ENCODE data around the gene FBLN1.

The FBLN1 gene

DNA sequence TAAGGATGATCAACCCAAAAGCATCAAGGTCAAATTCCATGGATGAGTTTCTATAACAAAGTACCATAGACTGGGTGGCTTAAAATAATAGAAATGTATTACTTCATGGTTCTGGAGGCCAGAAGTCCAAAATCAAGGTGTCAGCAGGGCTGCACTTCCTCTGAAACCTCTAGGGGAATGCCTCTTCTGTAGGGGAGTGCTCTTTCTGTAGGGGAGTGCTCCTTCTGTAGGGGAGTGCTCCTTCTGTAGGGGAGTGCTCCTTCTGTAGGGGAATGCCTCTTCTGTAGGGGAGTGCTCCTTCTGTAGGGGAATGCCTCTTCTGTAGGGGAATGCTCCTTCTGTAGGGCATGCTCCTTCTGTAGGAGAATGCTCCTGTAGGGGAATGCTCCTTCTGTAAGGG lies 65.5 kb downstream of the FBLN1 start:
- Mint-ChIP-seq H3K9me3 (peaks cover 33% of the 10 kb centered on the region), H3K27ac (no peak overlapping the region), H3K4me3 (no peak overlapping the region), H3K36me3 (ENCODE audit: low read depth) (peaks cover 67% of the 10 kb centered on the region), H3K4me1 (no peaks in the 10 kb centered on the region), H3K27me3 (ENCODE audit: low read depth) (no peaks in the 10 kb centered on the region)
- TF ChIP-seq, protein P1, sequence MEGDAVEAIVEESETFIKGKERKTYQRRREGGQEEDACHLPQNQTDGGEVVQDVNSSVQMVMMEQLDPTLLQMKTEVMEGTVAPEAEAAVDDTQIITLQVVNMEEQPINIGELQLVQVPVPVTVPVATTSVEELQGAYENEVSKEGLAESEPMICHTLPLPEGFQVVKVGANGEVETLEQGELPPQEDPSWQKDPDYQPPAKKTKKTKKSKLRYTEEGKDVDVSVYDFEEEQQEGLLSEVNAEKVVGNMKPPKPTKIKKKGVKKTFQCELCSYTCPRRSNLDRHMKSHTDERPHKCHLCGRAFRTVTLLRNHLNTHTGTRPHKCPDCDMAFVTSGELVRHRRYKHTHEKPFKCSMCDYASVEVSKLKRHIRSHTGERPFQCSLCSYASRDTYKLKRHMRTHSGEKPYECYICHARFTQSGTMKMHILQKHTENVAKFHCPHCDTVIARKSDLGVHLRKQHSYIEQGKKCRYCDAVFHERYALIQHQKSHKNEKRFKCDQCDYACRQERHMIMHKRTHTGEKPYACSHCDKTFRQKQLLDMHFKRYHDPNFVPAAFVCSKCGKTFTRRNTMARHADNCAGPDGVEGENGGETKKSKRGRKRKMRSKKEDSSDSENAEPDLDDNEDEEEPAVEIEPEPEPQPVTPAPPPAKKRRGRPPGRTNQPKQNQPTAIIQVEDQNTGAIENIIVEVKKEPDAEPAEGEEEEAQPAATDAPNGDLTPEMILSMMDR (IDR thresholded peaks at IDR 0.05; ENCODE audit: unreplicated experiment in 3 of 3) = no peak

DNA sequence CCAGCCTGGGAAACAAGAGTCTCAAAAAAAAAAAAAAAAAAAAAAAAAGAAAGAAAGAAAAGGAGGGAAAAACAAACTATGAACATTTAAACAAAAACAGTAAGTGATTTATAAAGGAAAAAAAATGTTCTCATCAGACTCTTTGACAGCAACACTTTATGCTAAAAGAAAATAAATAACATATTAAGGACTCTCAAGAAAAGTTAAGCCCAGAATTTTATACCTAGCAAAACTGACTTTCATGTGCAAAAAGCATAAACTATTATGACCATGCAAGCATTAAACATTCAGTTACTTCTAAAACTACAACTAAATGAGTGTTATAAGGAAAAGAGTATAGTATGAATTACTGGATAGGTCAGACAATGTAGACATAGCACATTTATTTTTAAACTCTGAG lies 68.4 kb downstream of the FBLN1 start:
- TF ChIP-seq, protein P1 (IDR thresholded peaks at IDR 0.05; ENCODE audit: unreplicated experiment in 3 of 3) = no peak
- Mint-ChIP-seq H3K9me3 (peaks cover 33% of the 10 kb centered on the region), H3K36me3 (ENCODE audit: low read depth) (peaks cover 49% of the 10 kb centered on the region)

DNA sequence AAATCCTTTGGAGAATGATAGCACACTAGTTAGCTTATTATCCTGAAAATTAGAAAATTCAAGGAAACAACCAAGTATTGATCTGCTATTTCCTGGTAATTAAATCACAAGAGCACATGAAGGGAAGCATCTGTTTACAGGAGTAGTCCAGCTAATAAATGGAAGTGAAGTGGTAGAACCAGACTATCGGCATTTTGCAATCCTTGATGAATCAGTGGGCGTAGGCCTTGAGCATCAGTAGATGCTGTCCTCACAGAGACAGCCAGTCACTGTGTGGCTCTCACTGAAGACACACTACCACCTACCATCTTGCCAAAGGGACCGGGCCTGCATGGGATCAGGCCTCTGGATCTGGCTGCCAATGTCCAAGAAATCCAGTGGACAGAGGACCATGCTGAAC lies 69.8 kb downstream of the FBLN1 start:
- Mint-ChIP-seq H3K27me3 (ENCODE audit: low read depth) (peaks cover under 1% of the 10 kb centered on the region), H3K27ac (no peak overlapping the region), H3K4me3 (no peak overlapping the region), H3K9me3 (peaks cover 28% of the 10 kb centered on the region), H3K36me3 (ENCODE audit: low read depth) (peaks cover 42% of the 10 kb centered on the region), H3K4me1 (no peaks in the 10 kb centered on the region)
- TF ChIP-seq, protein P1 (IDR thresholded peaks at IDR 0.05; ENCODE audit: unreplicated experiment in 3 of 3) = no peak

More for the DNA sequence above, 68.4 kb downstream of the FBLN1 start:
- Mint-ChIP-seq H3K27me3 (ENCODE audit: low read depth) (no peaks in the 10 kb centered on the region), H3K4me3 (no peak overlapping the region), H3K4me1 (no peaks in the 10 kb centered on the region), H3K27ac (no peak overlapping the region)

DNA sequence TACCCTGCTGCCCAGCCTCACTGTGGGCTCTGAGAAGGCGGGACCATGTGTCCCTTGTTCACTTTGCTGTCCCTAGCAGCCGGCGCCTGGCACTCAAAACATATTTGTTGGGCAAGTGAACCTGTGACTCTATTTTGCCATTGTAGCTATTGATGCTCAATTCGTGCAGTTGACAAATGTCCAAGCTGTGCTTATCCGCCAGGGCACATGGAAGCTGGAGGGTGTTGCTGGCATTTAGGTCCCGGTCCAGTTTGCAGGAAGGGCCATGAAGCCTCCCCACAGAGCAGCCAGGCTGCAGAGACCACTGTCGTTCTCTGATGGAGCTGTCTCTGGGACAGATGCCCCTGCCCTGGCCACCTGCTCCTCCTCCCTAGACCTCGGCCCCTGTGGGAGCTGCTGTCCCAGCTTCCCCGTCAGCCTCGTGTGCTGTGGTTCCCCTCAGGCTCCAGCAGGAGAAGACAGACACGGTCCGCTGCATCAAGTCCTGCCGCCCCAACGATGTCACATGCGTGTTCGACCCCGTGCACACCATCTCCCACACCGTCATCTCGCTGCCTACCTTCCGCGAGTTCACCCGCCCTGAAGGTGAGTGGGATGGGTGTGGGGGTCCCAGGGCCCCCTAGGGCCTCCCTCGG lies 71.5 kb downstream of the FBLN1 start:
- H3K9me3 Mint-ChIP-seq = peaks cover 17% of the 10 kb centered on the region
- H3K4me3 Mint-ChIP-seq = no peak overlapping the region
- H3K27me3 Mint-ChIP-seq (ENCODE audit: low read depth) = peaks cover 4% of the 10 kb centered on the region

DNA sequence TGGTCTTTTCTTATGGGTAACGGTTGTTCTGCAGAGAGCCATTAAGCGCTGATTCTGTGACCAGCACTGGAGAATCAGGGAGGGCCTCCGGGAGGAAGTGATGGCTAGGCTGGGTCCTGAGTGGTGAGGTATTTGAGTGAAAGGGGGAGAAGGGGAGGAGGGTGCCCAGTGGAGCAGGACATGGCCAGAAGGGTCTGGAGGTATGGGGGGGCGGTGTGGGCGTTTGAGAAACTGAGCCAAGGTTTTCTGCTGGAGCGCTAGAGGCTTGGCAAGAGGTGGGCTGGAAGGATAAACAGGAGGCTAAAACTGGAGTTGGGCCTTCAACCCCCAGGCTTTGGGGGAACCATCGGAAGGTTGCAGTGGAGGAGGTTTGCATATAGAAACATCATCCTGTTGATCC lies 72.5 kb downstream of the FBLN1 start:
- Mint-ChIP-seq H3K4me1 (peaks cover 6% of the 10 kb centered on the region), H3K4me3 (no peak overlapping the region), H3K27me3 (ENCODE audit: low read depth) (peaks cover 8% of the 10 kb centered on the region), H3K36me3 (ENCODE audit: low read depth) (peaks cover 22% of the 10 kb centered on the region), H3K27ac (no peak overlapping the region), H3K9me3 (peaks cover 12% of the 10 kb centered on the region)
- TF ChIP-seq, protein P1 (IDR thresholded peaks at IDR 0.05; ENCODE audit: unreplicated experiment in 3 of 3) = no peak

More for the DNA sequence above, 71.5 kb downstream of the FBLN1 start:
- Mint-ChIP-seq H3K4me1 (no peaks in the 10 kb centered on the region), H3K36me3 (ENCODE audit: low read depth) (peaks cover 29% of the 10 kb centered on the region), H3K27ac (no peak overlapping the region)
- TF ChIP-seq, protein P1 (IDR thresholded peaks at IDR 0.05; ENCODE audit: unreplicated experiment in 3 of 3) = no peak

DNA sequence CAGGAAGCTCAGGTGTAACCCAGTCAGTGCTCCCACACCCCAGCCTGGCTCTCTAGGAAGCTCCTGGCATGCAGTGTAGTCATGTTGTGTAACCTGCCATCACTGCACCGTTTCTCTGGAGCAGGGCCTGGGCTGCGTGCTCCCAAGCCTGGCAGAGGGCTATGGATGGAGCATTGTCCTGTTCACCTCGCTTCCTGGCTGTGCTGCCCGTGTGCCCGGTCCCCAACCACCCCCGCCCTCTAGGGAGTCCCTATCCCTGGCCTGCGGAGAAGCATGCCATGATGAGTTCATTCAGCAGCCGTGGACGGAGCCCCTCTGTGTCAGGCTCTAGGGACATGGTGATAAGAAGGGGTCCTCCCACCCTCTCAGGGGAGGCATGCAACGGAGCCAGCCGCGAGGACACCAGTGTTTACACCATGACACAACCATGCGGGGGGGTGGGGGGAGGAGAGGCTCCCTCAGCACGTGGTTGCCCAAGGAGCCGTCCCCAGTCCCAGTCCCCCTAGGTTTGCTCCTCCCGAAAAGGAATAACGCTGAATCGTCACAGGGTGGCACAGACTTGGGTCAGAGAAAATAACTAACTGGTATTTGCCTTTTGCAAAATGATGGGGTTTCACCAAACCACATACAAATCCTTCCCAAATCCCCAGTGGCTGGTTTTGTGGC lies 73.1 kb downstream of the FBLN1 start:
- peaks cover 8% of the 10 kb centered on the region for H3K4me1 Mint-ChIP-seq

More for the DNA sequence above, 73.1 kb downstream of the FBLN1 start:
- peaks cover 17% of the 10 kb centered on the region for H3K36me3 Mint-ChIP-seq (ENCODE audit: low read depth)
- H3K9me3 Mint-ChIP-seq = peaks cover 7% of the 10 kb centered on the region
- H3K27ac Mint-ChIP-seq = no peak overlapping the region
- H3K4me3 Mint-ChIP-seq = no peak overlapping the region
- TF ChIP-seq, protein P1 (IDR thresholded peaks at IDR 0.05; ENCODE audit: unreplicated experiment in 3 of 3) = no peak
- H3K27me3 Mint-ChIP-seq (ENCODE audit: low read depth) = peaks cover 8% of the 10 kb centered on the region

Measured in nephron (organoid).